Activated T-cell treated with anti-CD3 and anti-CD28 coated beads, Interleukin-2, amount 50 U/mL, for 48 hours (primary cell): ENCODE measurements around the gene MON1A.
A peak's percentile ranks its signal among the peaks of the same experiment; 100 is the strongest.
"Not testable (repeated sequence)": the region's sequence is repeated elsewhere in the genome, so short reads cannot be mapped to it uniquely, and the experiment has no call there.

Experiments used
- DNase-seq, 2 experiments: peaks; one replicate each; pipeline ENCODE4 v3.0.0-alpha.2; 2020

The MON1A gene, protein sequence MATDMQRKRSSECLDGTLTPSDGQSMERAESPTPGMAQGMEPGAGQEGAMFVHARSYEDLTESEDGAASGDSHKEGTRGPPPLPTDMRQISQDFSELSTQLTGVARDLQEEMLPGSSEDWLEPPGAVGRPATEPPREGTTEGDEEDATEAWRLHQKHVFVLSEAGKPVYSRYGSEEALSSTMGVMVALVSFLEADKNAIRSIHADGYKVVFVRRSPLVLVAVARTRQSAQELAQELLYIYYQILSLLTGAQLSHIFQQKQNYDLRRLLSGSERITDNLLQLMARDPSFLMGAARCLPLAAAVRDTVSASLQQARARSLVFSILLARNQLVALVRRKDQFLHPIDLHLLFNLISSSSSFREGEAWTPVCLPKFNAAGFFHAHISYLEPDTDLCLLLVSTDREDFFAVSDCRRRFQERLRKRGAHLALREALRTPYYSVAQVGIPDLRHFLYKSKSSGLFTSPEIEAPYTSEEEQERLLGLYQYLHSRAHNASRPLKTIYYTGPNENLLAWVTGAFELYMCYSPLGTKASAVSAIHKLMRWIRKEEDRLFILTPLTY

DNA sequence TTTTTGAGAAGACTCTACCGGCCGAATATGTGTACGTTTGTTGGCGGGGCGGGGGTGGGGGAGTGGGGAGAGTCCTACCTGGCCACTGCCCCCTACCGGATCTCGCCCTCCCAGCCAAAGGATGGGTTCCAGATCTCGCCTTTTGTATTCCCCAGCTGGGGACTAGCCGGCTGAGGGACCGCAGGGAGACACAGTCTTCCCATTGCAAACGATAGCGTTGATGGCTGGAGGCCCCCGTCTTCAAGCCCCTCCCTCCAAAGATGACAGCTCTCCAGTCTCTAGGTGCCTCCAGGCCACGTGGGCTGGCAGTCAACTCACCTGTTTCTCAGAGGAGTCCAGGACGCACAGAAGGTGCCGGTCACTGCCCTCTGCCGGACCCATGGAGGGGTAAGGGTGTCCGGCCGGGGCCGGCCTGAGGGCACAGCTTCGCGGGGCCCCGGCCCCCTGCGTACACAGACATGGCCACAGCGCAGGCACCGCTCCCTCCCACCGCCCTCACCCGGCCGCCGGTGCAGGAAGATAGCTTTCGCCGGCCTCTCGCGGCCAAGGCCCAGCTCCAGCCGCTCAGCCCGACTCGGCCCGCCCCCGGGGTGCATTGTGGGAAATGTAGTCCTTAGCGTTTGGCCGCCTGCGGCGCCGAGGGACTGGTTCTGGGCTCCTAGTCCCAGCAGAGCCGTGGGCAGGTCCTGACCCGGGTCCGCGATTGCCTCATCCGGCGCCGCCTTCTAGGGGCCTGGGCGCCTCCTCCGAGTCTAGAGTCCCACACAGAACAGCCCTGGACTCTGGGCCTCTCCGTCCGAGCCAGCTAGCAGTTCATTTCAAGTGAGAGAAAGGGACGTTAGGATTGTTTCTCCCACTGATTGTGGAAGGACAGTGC, at the start of gene MON1A:
Gene MON1A (minus strand): TSS at position 521 of the 877 bp plus-strand sequence. CDS start 16,465 bp downstream, outside the sequence.
- peak; percentile 95 for DNase-seq

- DNase-seq = no peak
These were observed 47.3 kb upstream of the MON1A start for GRCh38 chr3:49976942-49977341.

GRCh38 chr3:49972656-49973055, 43.0 kb upstream of the MON1A start:
- no peak for DNase-seq

- DNase-seq = no peak
These were observed 38.7 kb upstream of the MON1A start for GRCh38 chr3:49968346-49968745.

DNA sequence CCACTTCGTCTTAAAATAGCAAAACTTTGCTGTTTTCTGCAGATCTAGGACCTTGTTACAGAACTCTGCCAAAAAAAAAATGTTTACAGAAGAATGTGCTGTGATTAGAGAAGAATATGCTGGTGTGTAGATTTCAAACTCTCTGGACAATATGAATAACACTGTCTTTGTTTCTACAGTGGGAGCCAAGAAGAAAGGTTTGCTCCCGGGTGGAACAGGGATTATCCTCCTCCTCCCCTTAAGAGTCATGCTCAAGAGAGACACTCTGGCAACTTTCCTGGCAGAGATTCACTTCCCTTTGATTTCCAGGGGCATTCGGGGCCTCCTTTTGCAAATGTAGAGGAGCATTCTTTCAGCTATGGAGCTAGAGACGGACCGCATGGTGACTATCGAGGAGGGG, 37.7 kb upstream of the MON1A start:
- DNase-seq = no peak

DNA sequence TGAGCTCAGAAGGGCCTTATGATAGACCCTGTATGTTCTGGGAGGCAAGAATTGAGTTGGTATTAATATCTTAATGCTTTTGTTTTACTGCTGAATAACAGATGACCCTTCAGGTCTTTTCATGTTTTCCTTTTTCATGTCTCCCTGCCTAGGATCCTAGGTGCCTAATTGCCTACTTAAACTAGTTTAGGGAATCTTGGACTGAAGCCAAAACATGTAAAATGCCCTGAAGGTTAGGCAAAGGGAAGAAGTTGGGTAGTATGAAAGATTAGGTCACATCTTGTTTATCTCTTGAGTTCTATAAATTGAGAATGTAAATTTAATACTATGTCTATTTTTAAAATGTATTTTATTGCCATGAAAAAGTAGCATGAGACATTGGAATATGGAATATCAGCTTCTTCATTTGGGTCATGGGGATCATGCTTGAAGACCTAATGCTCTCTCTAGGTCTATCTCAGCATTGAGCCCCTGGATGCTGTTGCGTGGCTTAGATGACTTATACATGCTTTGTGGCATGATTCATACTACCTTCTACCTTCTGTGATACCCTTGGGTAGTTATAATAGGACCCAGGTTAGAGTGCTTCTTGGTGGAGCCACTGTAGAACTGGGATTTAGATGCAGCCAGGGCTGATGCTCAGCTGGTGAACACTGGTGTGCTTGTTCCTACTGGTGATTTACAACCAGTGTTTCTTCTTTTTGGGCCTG, 36.8 kb upstream of the MON1A start:
- no peak for DNase-seq

DNA sequence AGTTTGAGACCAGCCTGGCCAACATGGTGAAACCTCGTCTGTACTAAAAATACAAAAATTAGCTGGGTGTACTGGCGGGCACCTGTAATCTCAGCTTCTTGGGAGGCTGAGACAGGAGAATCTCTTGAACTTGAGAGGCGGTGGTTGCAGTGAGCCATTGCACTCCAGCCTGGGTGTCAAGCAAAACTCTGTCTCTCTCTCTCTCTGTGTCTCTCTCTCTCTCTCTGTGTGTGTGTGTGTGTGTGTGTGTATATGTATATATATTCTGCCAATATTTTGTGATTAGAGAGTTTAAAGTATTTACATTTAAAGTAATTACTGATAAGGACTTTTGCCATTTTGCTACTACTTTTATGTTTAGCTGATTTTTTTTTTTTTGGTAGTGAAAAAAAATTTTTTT, 26.0 kb upstream of the MON1A start:
- DNase-seq = no peak

DNA sequence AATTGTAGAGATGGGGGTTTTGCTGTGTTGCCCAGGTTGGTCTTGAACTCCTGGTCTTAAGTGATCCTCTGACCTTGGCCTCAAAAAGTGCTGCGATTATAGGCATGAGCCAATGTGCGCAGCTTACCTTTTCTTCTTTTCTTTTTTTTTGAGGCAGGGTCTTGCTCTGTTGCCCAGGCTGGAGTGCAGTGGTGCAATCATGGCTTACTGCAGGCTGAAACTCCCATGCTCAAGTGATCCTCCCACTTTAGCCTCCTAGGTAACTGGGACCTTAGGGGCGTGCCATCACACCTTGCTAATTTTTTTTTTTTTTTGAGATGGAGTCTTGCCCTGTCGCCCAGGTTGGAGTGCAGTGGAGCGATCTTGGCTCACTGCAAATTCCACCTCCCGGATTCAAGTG, 23.3 kb upstream of the MON1A start:
- DNase-seq = no peak

GRCh38 chr3:49942651-49943050, 13.0 kb upstream of the MON1A start:
- no peak for DNase-seq

- no peak for DNase-seq
These were observed 11.1 kb upstream of the MON1A start for GRCh38 chr3:49940667-49941249.

DNA sequence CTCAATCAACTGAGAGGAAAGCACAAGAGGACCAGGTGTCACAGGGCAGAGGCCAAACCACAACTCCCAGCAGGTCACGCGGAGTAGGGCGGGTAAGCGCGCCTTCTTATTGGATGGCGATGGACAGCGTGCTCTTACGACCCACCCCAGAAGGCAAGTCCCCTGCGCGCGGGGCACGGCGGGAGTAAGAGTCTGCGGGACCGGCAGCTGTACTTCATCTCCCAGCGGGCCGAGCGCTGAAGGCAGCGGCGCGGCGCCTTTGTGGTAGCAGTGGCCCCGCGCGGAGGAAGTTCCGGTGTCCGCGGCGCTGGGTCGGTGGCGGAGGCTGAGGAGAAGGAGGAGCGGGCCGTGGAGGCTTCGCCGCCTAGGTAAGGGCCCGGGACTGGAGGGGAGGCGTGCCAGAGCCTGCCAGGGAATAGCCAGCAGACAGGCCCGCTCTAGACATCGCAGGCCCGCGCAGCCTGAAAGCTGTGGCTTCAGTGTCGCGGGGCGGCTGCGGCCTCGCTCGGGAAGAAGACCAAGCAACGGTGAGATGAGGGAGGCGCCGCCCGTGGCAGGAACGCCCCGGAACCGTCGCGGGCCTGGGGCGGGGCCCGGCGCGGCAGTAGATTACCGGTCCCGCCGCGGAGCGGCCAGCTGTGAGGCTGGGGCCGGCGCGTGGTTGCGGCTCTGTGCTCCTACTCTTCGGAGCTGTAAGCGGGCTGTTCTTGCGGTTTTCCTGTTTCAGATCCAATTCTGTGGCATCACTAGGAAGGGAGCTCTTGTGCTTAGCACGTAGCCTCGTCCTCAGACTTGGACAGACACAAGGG, 10.5 kb upstream of the MON1A start, which contains the start of gene RBM6:
Gene RBM6 (plus strand): TSS at position 293 of the 809 bp plus-strand sequence. CDS start 22,492 bp downstream, outside the sequence.
- peak; percentile 96 to 97 for DNase-seq

- no peak for DNase-seq
These were observed 7.5 kb upstream of the MON1A start for GRCh38 chr3:49937090-49937489.

GRCh38 chr3:49932281-49932680, 2.7 kb upstream of the MON1A start:
- DNase-seq = not testable (repeated sequence)

- no peak for DNase-seq
These were observed 1.3 kb upstream of the MON1A start for GRCh38 chr3:49930922-49931321.

DNA sequence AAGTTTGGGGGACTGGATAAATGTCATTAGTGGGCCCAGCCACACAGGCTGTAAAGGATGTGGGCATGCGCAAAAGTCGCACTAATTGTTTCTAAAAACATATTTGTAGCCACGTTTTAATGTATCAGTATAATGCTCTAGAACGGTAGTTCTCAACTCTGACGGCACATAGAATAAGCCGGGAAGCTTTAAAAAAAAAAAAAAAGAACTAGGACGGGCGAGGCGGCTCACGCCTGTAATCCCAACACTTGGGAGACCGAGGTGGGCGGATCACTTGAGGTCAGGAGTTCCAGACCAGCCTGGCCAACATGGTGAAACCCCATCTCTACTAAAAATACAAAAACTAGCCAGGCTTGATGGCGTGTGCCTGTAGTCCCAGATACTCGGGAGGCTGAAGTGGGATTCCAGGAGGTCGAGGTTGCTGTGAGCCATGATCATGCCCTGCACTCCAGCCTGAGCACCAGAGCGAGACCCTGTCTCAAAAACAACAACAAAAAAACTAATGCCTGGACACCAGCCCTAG, 618 bp upstream of the MON1A start:
- DNase-seq = no peak

DNA sequence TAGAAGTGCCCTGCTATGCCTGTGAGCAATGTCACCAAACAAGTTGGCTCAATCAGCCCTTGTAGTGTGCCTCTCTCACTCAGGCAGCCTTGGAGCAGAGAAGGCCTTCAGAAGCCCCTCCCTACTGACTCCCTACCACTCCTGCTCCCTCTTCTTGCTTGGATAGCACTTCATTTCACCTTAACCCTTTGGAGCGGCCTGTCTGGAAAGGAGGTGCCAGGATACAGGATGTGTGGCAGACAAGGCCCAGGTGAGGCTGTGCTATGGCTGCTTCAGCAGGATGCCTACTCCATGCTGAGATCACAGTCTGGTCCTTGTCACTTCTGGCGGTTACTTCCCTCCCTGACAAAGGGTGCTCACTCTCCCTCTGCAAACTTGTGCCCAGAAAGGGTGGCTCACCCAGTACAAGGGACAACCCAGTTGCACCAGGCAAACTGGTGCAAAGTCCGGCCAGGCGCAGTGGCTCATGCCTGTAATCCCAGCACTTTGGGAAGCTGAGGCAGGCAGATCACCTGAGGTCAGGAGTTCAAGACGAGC, 1.1 kb downstream of the MON1A start:
- no peak for DNase-seq

DNA sequence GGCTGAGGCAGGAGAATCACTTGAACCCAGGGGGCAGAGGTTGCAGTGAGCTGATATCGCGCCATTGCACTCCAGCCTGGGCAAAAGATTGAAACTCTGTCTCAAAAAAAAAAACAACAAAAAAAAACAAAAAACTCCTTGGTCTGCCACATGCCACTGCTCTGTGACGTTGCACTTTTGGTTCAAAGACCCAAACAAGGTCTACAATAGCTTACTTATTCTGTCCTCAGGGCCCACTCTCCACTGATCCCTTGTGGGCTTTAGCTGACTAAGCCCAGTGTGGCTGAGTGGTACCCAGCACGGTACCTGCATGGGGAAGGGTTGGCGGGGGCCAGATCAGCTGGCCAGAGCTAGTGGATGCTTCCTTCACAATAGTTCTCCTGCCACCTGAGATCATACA, 1.8 kb downstream of the MON1A start:
- no peak for DNase-seq

DNA sequence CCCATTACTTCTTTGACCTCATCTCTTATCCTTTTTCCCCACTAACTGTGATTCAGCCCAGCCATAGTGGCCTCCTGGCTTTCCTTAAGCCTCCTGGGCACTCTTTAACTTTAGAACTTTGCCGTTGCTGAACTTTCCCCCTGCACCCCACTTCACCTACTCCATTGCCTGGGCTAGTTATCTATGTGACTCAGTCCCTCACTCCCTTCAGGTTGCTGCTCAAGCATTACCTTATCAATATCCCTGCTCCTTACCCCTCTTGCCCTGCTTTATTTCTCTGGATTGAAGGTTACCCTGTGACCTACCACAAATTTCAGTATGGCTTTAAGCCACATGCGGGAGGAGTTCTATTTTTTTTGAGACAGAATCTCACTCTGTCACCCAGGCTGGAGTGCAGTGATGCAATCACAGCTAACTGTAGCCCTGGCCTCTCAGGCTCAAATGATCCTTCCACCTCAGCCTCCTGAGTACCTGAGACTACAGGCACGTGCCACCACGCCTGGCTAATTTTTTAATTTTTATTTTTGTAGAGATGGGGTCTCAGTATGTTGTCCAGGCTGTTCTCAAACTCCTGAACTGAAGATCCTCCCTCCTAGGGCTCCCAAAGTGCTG, 3.4 kb downstream of the MON1A start:
- no peak for DNase-seq

DNA sequence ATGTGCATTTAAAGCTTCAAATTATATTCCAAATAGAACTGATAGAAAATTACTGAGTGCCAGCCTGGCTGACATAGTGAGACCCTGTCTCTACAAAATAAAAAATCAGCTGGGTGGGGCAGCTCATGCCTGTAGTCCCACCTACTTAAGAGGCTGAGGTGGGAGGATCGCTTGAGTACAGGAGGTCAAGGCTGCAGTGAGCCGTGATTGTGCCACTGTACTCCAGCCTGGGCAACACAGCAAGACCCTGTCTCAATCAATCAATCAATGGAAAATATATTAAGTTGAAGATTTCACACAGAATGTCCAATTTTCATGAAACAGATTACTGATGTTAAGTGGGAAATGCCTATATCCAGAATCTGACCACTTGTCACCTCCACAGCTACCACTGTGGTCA, 4.1 kb downstream of the MON1A start:
- DNase-seq = no peak

GRCh38 chr3:49924683-49925082, 4.9 kb downstream of the MON1A start:
- no peak for DNase-seq
